SJCRH30 (cell line): ENCODE measurements around the gene SEMA4D. TPM values are rescaled to one million over a fixed set of nuclear protein-coding genes. Genes with fewer than 3 reads are reported as not detected.

Source experiments
- DNase-seq, 2 experiments: peaks; one replicate each; pipeline ENCODE4 v3.0.0-alpha.2; 2015 to 2020
- H3K27ac ChIP-seq: fragments of 250-450 bp; sonication (Bioruptor Pico); 2 replicates; pipeline ENCODE4 v1.5.1; 2020; ENCODE audit warnings: mild to moderate bottlenecking, moderate library complexity
- H3K27me3 ChIP-seq: fragments of 250-450 bp; sonication (Bioruptor Pico); 2 replicates; pipeline ENCODE4 v1.5.1; 2020; ENCODE audit warnings: mild to moderate bottlenecking, moderate library complexity
- H3K36me3 ChIP-seq: fragments of 250-450 bp; sonication (Bioruptor Pico); 2 replicates; pipeline ENCODE4 v1.5.1; 2020; ENCODE audit warnings: mild to moderate bottlenecking, moderate library complexity
- H3K4me1 ChIP-seq: fragments of 250-450 bp; sonication (Bioruptor Pico); 2 replicates; pipeline ENCODE4 v1.5.1; 2020; ENCODE audit warnings: mild to moderate bottlenecking, moderate library complexity
- H3K4me3 ChIP-seq: fragments of 250-450 bp; sonication (Bioruptor Pico); 2 replicates; pipeline ENCODE4 v1.5.1; 2020; ENCODE audit warnings: mild to moderate bottlenecking, moderate library complexity
- H3K9me3 ChIP-seq: fragments of 250-450 bp; sonication (Bioruptor Pico); replicated peaks from 2 replicates; pipeline ENCODE4 v1.5.1; 2020; ENCODE audit warnings: mild to moderate bottlenecking, moderate library complexity
- total RNA-seq: library from RNA; depleted of rRNA; stranded (reverse); fragments of >200 nt; shearing (Covaris generic); gene quantifications from 2 replicates; pipeline ENCODE4 v1.2.3, GENCODE V29; 2014; rRNA removed

SEMA4D gene
- total RNA-seq, 1 experiment from 2014 or later: not detected

- Histone ChIP-seq H3K27ac (no peak overlapping the region), H3K36me3 (peaks cover 63% of the 10 kb centered on the region)
- DNase-seq: no peak
Observed at GRCh38 chr9:89315482-89315881, 182.4 kb downstream of the SEMA4D start.

GRCh38 chr9:89314955-89315354, 183.0 kb downstream of the SEMA4D start:
- Histone ChIP-seq H3K27ac (no peak overlapping the region), H3K4me1 (peaks cover 17% of the 10 kb centered on the region), H3K9me3 (no peaks in the 10 kb centered on the region), H3K27me3 (no peaks in the 10 kb centered on the region), H3K4me3 (no peak overlapping the region), H3K36me3 (peaks cover 63% of the 10 kb centered on the region)
- DNase-seq: no peak

More at GRCh38 chr9:89315482-89315881, 182.4 kb downstream of the SEMA4D start:
- Histone ChIP-seq H3K4me1 (peaks cover 17% of the 10 kb centered on the region), H3K4me3 (no peak overlapping the region), H3K27me3 (no peaks in the 10 kb centered on the region), H3K9me3 (no peaks in the 10 kb centered on the region)

- peak in 1 of 2 experiments; percentile 44 for DNase-seq
- Histone ChIP-seq H3K27me3 (no peaks in the 10 kb centered on the region), H3K9me3 (no peaks in the 10 kb centered on the region), H3K4me3 (peak overlapping the region; percentile 92), H3K4me1 (peaks cover 17% of the 10 kb centered on the region), H3K36me3 (peaks cover 63% of the 10 kb centered on the region), H3K27ac (no peak overlapping the region)
Observed at GRCh38 chr9:89313842-89314241, 184.1 kb downstream of the SEMA4D start.

GRCh38 chr9:89312222-89312571, 185.7 kb downstream of the SEMA4D start:
- Histone ChIP-seq H3K36me3 (peaks cover 53% of the 10 kb centered on the region), H3K9me3 (no peaks in the 10 kb centered on the region), H3K4me1 (peaks cover 9% of the 10 kb centered on the region), H3K4me3 (peak overlapping the region; percentile 92), H3K27me3 (no peaks in the 10 kb centered on the region), H3K27ac (peak overlapping the region; percentile 67)
- peak in 1 of 2 experiments; percentile 39 for DNase-seq

GRCh38 chr9:89311346-89312221, 186.3 kb downstream of the SEMA4D start:
- peaks cover 47% of the 10 kb centered on the region for H3K36me3 ChIP-seq
- peak overlapping the region; percentile 92 for H3K4me3 ChIP-seq
- H3K27me3 ChIP-seq: no peaks in the 10 kb centered on the region
- H3K27ac ChIP-seq: peak overlapping the region; percentile 67
- peak in 1 of 2 experiments; percentile 42 for DNase-seq
- peaks cover 9% of the 10 kb centered on the region for H3K4me1 ChIP-seq
- no peaks in the 10 kb centered on the region for H3K9me3 ChIP-seq

Other genes with a start within 250 kb of the SEMA4D start
- gene CKS2, start 186.9 kb downstream of the SEMA4D start, total RNA-seq: 342 and 362 TPM in 2 replicates
- 37.6 and 47.9 TPM in 2 replicates for gene SECISBP2, start 179.6 kb downstream of the SEMA4D start, total RNA-seq
- gene GADD45G, start 106.9 kb upstream of the SEMA4D start, total RNA-seq: 23.2 and 23.5 TPM in 2 replicates